Retinal pigment epithelial cell (primary cell): Measurements from ENCODE around the gene AHRR.

Experiments
- DNase-seq: peaks from one replicate; pipeline ENCODE4 v3.0.0-alpha.2; 2010; ENCODE audit warnings: low read depth
- H3K4me3 ChIP-seq: 2 replicates; pipeline ENCODE4 v1.5.1; 2011; ENCODE audit warnings: mild to moderate bottlenecking, low read length, control low read depth, moderate library complexity
- TF ChIP-seq, protein P1 (sequence below): conservative IDR thresholded peaks from 2 replicates; pipeline ENCODE4 v1.5.1; 2011; ENCODE audit warnings: low read depth, low read length, control low read depth, inconsistent platforms

The AHRR gene

DNA sequence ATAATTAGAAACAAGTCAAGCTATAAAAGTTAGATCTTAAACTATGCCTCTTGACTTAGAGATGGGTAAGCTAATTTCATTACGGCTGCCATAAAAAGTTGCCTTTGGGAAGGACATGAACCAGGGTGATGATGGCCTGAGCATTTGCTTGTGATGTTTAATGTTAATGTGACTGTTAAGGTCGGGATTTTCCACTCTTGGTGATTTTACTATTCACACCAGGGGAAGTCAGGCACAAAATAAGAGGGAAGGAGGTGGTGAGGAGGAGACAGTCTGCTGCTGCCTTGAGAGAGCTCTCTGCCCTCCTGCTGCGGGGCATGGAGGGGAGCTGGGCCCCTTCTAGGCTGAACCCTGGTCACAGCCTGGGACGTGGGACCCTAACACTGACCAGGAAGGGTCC, 34.4 kb downstream of the AHRR start:
- no peak overlapping the region for H3K4me3 ChIP-seq
- DNase-seq = no peak
- TF ChIP-seq, protein P1, sequence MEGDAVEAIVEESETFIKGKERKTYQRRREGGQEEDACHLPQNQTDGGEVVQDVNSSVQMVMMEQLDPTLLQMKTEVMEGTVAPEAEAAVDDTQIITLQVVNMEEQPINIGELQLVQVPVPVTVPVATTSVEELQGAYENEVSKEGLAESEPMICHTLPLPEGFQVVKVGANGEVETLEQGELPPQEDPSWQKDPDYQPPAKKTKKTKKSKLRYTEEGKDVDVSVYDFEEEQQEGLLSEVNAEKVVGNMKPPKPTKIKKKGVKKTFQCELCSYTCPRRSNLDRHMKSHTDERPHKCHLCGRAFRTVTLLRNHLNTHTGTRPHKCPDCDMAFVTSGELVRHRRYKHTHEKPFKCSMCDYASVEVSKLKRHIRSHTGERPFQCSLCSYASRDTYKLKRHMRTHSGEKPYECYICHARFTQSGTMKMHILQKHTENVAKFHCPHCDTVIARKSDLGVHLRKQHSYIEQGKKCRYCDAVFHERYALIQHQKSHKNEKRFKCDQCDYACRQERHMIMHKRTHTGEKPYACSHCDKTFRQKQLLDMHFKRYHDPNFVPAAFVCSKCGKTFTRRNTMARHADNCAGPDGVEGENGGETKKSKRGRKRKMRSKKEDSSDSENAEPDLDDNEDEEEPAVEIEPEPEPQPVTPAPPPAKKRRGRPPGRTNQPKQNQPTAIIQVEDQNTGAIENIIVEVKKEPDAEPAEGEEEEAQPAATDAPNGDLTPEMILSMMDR = no peak

DNA sequence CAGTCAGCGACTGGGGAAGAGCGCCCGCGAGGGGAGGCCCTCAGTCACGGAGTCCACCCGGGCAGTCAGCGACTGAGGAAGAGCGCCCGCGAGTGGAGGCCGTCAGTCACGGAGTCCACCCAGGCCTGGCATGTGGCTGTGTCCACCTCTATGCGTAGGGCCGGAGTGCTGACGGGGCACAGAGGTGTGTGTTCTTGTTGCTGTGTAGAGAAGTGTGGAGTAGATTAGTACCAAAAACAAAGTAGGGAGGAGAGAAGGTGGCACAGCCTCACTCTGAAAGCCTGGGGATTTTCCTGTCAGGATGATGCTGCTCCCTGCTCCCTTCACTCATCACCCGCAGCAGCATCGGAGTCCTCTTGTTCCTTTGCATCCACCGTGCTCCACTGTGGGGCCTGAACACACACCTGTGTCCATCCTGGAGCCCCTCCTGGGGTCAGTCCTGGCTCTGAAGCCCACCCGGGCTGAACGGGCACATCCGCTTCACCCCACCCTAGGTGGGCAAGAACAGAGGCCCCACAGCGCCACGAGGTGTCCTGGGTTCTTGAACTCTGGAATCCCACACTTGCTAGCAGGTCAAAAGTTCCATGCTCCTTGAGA, 37.9 kb downstream of the AHRR start:
- H3K4me3 ChIP-seq = no peak overlapping the region
- TF ChIP-seq, protein P1 = no peak

DNA sequence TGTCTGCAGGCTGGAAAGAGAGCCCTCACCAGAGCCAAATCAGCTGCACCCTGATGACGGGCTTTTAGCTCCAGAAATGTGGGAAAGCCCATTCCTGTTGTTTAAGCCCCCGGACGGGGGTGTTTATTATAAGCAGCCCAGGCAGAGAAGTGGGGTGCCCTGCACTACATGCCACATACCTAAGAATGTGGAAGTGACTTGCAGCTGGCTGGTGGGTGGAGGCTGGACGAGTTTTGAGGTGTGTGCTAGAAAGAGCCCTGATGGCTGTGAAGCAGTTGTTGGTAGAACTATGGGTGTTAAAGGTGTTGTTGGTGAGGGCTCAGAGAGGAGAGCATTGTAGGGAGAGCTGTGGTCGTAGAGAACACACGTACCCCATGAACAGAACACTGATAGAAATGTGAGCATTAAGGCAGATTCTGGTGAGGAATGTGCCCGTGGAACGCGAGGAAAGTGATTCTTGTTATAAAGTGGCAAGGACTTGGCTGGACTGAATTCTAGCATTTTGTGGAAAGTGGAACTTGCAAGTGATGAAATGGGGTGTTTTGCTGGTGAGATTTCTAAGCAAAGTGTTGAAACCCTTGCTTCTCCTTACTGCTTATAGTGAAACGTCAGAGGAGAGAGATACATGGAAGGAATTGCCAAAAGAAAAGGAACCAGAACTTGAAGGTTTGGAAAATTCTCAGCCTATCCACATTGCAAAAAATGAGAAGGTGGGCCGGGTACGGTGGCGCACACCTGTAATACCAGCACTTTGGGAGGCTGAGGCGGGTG, 38.9 kb downstream of the AHRR start:
- TF ChIP-seq, protein P1 = no peak
- no peak for DNase-seq
- H3K4me3 ChIP-seq = no peak overlapping the region

More for the DNA sequence above, 37.9 kb downstream of the AHRR start:
- no peak for DNase-seq

DNA sequence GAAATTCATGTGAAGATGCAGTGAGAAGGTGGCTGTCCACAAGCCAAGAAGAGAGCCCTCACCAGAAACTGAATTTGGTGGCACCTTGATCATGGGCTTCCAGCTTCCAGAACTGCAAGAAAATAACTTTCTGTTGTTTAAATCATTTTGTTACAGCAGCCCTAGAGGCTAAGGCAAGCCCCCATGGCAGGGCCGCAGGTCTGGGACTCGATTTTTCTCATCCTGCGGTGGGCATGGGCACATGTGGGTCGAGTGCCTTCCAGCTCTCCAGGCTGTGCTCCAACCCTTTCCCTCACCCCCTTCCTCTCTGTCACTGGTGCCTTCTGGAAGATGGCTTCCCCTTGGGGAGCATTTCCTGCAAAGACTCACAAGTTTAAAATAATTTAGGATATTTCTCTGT, 40.7 kb downstream of the AHRR start:
- TF ChIP-seq, protein P1 = no peak
- H3K4me3 ChIP-seq = no peak overlapping the region
- no peak for DNase-seq

DNA sequence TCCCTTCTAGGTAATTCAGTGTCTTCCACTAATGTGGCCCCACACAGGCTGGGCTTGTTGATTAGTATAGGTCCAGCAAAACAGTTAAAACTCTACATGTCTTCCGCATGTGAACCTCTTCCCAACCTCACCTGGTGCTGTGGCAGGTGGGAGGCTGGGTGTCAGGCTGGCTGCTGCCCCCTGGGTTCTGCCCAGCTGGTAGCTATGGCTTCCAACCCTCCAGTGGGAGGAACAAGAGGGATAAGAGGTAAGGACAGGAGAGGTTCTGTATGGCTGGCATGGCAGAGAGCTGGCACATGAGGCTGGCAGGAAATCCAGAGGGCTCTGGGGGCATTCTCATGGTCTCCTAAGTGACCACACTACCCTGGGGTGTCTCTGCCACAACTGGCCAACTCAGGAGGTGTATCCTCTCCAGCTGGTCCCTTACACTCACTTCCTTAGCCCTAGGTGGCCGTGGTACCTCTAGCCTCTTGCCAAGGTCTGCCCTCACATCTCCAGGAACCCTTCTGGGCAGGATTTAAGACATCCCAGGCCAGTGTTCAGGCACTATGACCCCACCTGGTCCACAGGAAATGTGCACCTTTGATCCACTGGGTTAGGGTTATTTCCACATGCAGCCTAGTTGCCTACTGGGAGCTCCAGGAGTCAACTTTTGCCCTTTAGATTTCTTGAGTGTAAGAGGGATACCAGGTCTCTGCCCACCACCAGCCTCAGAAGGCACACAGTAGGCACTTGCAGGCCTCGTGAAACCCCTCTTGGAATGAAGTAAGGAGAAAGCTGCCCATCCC, 41.7 kb downstream of the AHRR start:
- TF ChIP-seq, protein P1 = no peak
- no peak for DNase-seq
- no peak overlapping the region for H3K4me3 ChIP-seq

DNA sequence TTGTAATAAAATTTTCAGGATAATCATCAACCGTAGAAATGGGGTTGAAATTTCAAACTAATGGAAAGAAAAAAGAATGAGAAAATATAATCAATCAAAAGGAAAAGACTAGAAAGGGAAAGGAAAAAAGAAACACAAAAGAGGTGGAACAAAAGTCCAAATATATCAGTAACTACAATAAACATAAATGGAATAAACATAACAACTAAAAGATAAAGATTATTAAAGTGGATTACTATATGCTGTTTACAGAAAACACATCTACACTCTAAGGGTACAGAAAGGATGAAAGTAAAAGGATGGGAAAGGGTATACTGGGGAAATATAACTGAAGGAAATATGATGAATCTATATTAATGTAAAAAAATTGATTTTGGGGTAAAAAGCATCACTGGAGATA, 43.0 kb downstream of the AHRR start:
- H3K4me3 ChIP-seq = no peak overlapping the region
- no peak for DNase-seq
- TF ChIP-seq, protein P1 = no peak
